ENCODE results near the gene OLA1.

- TF ChIP-seq, protein P1, sequence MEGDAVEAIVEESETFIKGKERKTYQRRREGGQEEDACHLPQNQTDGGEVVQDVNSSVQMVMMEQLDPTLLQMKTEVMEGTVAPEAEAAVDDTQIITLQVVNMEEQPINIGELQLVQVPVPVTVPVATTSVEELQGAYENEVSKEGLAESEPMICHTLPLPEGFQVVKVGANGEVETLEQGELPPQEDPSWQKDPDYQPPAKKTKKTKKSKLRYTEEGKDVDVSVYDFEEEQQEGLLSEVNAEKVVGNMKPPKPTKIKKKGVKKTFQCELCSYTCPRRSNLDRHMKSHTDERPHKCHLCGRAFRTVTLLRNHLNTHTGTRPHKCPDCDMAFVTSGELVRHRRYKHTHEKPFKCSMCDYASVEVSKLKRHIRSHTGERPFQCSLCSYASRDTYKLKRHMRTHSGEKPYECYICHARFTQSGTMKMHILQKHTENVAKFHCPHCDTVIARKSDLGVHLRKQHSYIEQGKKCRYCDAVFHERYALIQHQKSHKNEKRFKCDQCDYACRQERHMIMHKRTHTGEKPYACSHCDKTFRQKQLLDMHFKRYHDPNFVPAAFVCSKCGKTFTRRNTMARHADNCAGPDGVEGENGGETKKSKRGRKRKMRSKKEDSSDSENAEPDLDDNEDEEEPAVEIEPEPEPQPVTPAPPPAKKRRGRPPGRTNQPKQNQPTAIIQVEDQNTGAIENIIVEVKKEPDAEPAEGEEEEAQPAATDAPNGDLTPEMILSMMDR (IDR thresholded peaks at IDR 0.05), result no peak
- TF ChIP-seq EZH2 (IDR thresholded peaks at IDR 0.05; ENCODE audit: borderline replicate concordance, insufficient read depth, low read depth, low read length, poor library complexity, severe bottlenecking), result no peak
These were observed 124.2 kb downstream of the OLA1 start for GRCh38 chr2:174124181-174124580.

All from B cell (primary cell).